H1 (cell line): ENCODE measurements around the gene RETREG3. TPM values are rescaled to one million over a fixed set of nuclear protein-coding genes. Genes with fewer than 3 reads are reported as not detected.

Experiments used
- CHD7 ChIP-seq: fragments of 300-600 bp; sonication (generic); IDR thresholded peaks from 2 replicates; pipeline ENCODE4 v1.7.1; 2012; ENCODE audit warnings: low read length, moderate library complexity, mild to moderate bottlenecking, inconsistent platforms; ENCODE audit not compliant: insufficient replicate concordance
- CTCF ChIP-seq, 3 experiments: IDR thresholded peaks; 1 replicate in 2 of 3; 2 replicates in 1 of 3; pipeline versions ENCODE4 v1.5.1 to v1.6.1; 2011; ENCODE audit warnings: low read length in 3 of 3, mild to moderate bottlenecking in 3 of 3, inconsistent platforms in 2 of 3, low read depth in 1 of 3, moderate library complexity in 1 of 3; ENCODE audit not compliant: insufficient read depth in 1 of 3; ENCODE audit errors: control extremely low read depth in 1 of 3
- SIN3A ChIP-seq, 2 experiments: IDR thresholded peaks in 1 of 2; conservative IDR thresholded peaks in 1 of 2; 2 replicates each; pipeline ENCODE4 v1.6.1; 2011 to 2012; ENCODE audit warnings: low read length in 2 of 2, improper control_type of control experiment in 1 of 2, low read depth in 1 of 2, mild to moderate bottlenecking in 1 of 2
- SP2 ChIP-seq: IDR thresholded peaks from 2 replicates; pipeline ENCODE4 v1.6.1; 2012; ENCODE audit warnings: mild to moderate bottlenecking, low read length, inconsistent platforms
- SUZ12 ChIP-seq: fragments of 200-600 bp; sonication (generic); IDR thresholded peaks from 2 replicates; pipeline ENCODE4 v1.6.1; 2012; ENCODE audit warnings: mild to moderate bottlenecking, inconsistent platforms, low read length, moderate library complexity, mixed read lengths
- TAF7 ChIP-seq: optimal IDR thresholded peaks from 2 replicates; pipeline ENCODE3; 2011; ENCODE audit warnings: low read depth, mild to moderate bottlenecking, inconsistent platforms, low read length, moderate library complexity, borderline replicate concordance
- polyA plus RNA-seq, 7 experiments: library from polyadenylated mRNA; depleted of rRNA in 3 of 7; stranded (reverse) in 5 of 7; unstranded in 2 of 7; fragments of >200 nt in 5 of 7; fragments of 200-250 nt in 2 of 7; gene quantifications; 1 replicate in 5 of 7; 2 replicates in 1 of 7; 4 replicates in 1 of 7; pipeline versions ENCODE4 v1.2.1 to v1.2.3, GENCODE V29; 2011 to 2013; ENCODE audit warnings: missing spikeins in 2 of 7, mixed read lengths in 2 of 7
- total RNA-seq: library from RNA; stranded (reverse); fragmentation: NEBNext Ultra II Directional; extraction: Animal tissue kit (Norgen Biotek cat#: 25700); gene quantifications from 2 replicates; pipeline ENCODE4 v1.2.1, GENCODE V29; 2021

The RETREG3 gene
- total and polyA plus RNA-seq, 2 of the 8 experiments (the other 6 are each of a cell fraction or from before 2014, with no cell fraction given), result 23.7 to 42.6 TPM

DNA sequence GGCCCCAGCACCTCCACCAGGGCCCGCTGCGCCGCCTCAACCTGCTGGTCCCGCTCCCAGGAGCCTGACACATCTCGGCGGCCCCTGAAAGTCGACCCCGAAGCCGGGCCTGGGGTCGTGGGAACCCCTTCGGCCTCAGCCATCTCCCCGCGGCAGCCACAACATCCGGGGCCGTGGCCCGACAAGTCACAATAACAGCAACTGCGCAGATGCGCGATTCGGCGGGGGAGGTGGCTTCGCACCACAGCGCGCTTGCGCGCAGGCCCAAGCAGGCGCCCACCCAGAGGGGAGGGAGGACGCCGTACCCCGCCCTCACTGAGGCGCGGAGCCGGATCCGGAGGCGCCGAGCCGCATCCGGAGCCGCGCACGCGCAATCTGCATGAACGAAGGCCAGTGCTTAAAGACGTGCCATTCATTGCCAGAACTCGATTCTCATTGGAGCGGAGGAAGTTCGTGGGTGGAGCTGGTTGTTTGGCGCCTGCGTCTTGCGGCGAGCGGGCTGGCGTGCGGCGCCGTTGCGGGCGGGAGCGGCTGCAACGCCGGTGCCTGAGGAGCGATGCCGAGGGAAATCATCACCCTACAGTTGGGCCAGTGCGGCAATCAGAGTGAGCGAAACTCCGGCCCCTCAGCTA is at the start of gene RETREG3, which contains the start of gene TUBG1 (continued):
- TF ChIP-seq CHD7, result no peak
- TF ChIP-seq CTCF (IDR thresholded peaks at IDR 0.05; ENCODE audit: control extremely low read depth in 1 of 3, insufficient read depth in 1 of 3, low read depth in 1 of 3, low read length in 3 of 3), result peak in 1 of 3 experiments; percentile 12; a peak in 1 of 4 replicates
- no peak for TF ChIP-seq TAF7
- 0 out of 4 replicates have a peak, but pooled peaks of 1 of the 2 experiments have one; percentile 57 for TF ChIP-seq SIN3A (conservative IDR thresholded peaks at IDR 0.05 in 1 of 2, IDR thresholded peaks at IDR 0.05 in 1 of 2; ENCODE audit: low read depth in 1 of 2, low read length in 2 of 2)
- no peak for TF ChIP-seq SUZ12
- no peak for TF ChIP-seq SP2
